ENCODE data around the gene PGA5.

GRCh38 chr11:61194981-61195695, 45.8 kb upstream of the PGA5 start:
- TF ChIP-seq ZNF384 (IDR thresholded peaks at IDR 0.05): no peak
- no peak for TF ChIP-seq PKNOX1 (IDR thresholded peaks at IDR 0.05)
- no peak for TF ChIP-seq BHLHE40 (IDR thresholded peaks at IDR 0.05; ENCODE audit: borderline replicate concordance)
- no peak for TF ChIP-seq FOXK2 (IDR thresholded peaks at IDR 0.05)
- no peak for TF ChIP-seq SP1 (IDR thresholded peaks at IDR 0.05)
- no peak for TF ChIP-seq FOXM1 (IDR thresholded peaks at IDR 0.05; ENCODE audit: borderline replicate concordance)

All from HEK293T (cell line).